HL-60 (cell line): ENCODE data around the gene FRRS1L.

Source experiments
- DNase-seq, 2 experiments: peaks; one replicate each; pipeline ENCODE4 v3.0.0-alpha.2; 2010 to 2020; ENCODE audit warnings: low read depth in 1 of 2, low spot score in 1 of 2
- H3K27ac ChIP-seq: fragments of 250-450 bp; sonication (Bioruptor Pico); replicated peaks from 2 replicates; pipeline ENCODE4 v1.5.1; 2020; ENCODE audit warnings: mild to moderate bottlenecking, moderate library complexity
- H3K27me3 ChIP-seq: fragments of 250-450 bp; sonication (Bioruptor Pico); 2 replicates; pipeline ENCODE4 v1.5.1; 2021; ENCODE audit warnings: mild to moderate bottlenecking, moderate library complexity; ENCODE audit not compliant: insufficient read depth, poor library complexity, severe bottlenecking
- H3K4me3 ChIP-seq: replicated peaks from 2 replicates; pipeline ENCODE4 v1.5.1; 2011; ENCODE audit warnings: mild to moderate bottlenecking, control low read depth, low read length; ENCODE audit not compliant: insufficient read depth
- CTCF ChIP-seq: IDR thresholded peaks from one replicate; pipeline ENCODE4 v1.5.1; 2011; ENCODE audit warnings: low read length, control low read depth, inconsistent platforms; ENCODE audit not compliant: insufficient read depth
- GABPA ChIP-seq: IDR thresholded peaks from 2 replicates; pipeline ENCODE4 v1.6.1; 2012; ENCODE audit warnings: low read depth
- POLR2AphosphoS5 ChIP-seq: IDR thresholded peaks from 2 replicates; pipeline ENCODE4 v1.6.1; 2012; ENCODE audit warnings: low read depth
- SPI1 ChIP-seq: IDR thresholded peaks from 2 replicates; pipeline ENCODE4 v1.6.1; 2012; ENCODE audit warnings: low read depth, mild to moderate bottlenecking, borderline replicate concordance
- TF ChIP-seq, protein P1 (sequence below): IDR thresholded peaks from 2 replicates; pipeline ENCODE4 v1.6.1; 2012; ENCODE audit warnings: low read depth; ENCODE audit not compliant: insufficient replicate concordance

Gene FRRS1L

GRCh38 chr9:109172935-109173334, 5.9 kb upstream of the FRRS1L start:
- no peak for TF ChIP-seq CTCF
- no peak overlapping the region for H3K4me3 ChIP-seq
- H3K27ac ChIP-seq: no peak overlapping the region
- H3K27me3 ChIP-seq: peaks cover 4% of the 10 kb centered on the region
- DNase-seq: no peak

GRCh38 chr9:109171926-109172325, 4.9 kb upstream of the FRRS1L start:
- no peak overlapping the region for H3K4me3 ChIP-seq
- TF ChIP-seq GABPA: no peak
- TF ChIP-seq CTCF: no peak
- TF ChIP-seq, protein P1, sequence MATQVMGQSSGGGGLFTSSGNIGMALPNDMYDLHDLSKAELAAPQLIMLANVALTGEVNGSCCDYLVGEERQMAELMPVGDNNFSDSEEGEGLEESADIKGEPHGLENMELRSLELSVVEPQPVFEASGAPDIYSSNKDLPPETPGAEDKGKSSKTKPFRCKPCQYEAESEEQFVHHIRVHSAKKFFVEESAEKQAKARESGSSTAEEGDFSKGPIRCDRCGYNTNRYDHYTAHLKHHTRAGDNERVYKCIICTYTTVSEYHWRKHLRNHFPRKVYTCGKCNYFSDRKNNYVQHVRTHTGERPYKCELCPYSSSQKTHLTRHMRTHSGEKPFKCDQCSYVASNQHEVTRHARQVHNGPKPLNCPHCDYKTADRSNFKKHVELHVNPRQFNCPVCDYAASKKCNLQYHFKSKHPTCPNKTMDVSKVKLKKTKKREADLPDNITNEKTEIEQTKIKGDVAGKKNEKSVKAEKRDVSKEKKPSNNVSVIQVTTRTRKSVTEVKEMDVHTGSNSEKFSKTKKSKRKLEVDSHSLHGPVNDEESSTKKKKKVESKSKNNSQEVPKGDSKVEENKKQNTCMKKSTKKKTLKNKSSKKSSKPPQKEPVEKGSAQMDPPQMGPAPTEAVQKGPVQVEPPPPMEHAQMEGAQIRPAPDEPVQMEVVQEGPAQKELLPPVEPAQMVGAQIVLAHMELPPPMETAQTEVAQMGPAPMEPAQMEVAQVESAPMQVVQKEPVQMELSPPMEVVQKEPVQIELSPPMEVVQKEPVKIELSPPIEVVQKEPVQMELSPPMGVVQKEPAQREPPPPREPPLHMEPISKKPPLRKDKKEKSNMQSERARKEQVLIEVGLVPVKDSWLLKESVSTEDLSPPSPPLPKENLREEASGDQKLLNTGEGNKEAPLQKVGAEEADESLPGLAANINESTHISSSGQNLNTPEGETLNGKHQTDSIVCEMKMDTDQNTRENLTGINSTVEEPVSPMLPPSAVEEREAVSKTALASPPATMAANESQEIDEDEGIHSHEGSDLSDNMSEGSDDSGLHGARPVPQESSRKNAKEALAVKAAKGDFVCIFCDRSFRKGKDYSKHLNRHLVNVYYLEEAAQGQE: no peak
- TF ChIP-seq POLR2AphosphoS5: no peak
- TF ChIP-seq SPI1: no peak
- no peak overlapping the region for H3K27ac ChIP-seq
- peaks cover 11% of the 10 kb centered on the region for H3K27me3 ChIP-seq
- no peak for DNase-seq

DNA sequence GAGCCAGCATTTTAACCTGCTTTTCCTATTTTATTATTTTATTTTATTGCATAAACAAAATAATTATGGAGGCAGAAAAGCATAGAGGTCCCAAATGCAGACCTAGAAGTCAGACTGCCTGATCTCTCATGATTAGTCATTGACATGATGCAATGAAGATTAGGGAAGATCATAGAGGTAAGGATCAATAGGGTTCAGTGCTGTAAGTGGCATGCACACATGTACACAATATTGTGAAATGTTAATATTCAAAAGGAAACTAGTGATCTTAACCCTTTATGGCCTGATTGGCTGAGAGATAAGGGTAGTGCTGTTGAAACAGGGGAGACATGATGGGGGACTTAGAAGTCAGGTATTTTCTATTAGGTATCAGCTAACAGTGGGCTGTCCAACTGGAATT, 1.1 kb upstream of the FRRS1L start:
- Histone ChIP-seq H3K4me3 (no peak overlapping the region), H3K27me3 (peaks cover 19% of the 10 kb centered on the region), H3K27ac (no peak overlapping the region)
- TF ChIP-seq CTCF (no peak), GABPA (no peak), SPI1 (no peak), POLR2AphosphoS5 (no peak)
- TF ChIP-seq, protein P1: no peak
- no peak for DNase-seq

DNA sequence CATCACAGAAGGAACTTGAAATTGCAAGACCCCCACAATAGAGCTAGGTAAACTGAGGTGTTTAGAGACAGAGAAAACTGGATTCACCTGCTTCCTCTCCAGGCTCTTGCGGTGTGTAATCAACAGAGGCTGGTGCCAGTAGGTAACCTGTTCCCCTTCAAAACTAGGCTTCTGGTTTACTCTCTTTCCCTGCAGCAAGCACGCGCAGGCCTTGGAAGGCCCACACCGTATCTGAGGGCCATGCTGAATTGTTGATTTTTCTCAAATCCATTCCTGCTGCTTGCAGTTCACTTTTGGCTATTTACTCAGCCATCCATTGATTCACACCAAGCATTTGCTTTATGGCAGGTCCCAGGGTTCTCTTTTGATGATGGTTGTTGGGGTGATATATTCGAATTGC, 667 bp upstream of the FRRS1L start:
- H3K27ac ChIP-seq: no peak overlapping the region
- DNase-seq: no peak
- peaks cover 19% of the 10 kb centered on the region for H3K27me3 ChIP-seq
- no peak overlapping the region for H3K4me3 ChIP-seq
- TF ChIP-seq POLR2AphosphoS5 (no peak), SPI1 (no peak), CTCF (no peak), GABPA (no peak)
- TF ChIP-seq, protein P1: no peak
